SK-N-SH (cell line): ENCODE measurements around the gene CDK1.

Experiments used
- GABPA ChIP-seq: IDR thresholded peaks from 2 replicates; pipeline ENCODE4 v1.4.0; 2012; ENCODE audit warnings: low read depth, mild to moderate bottlenecking
- RCOR1 ChIP-seq: fragments of 150-350 bp; IDR thresholded peaks from 2 replicates; pipeline ENCODE4 v1.6.1; 2017; ENCODE audit warnings: antibody characterized with exemption, low read length
- YY1 ChIP-seq: IDR thresholded peaks from 2 replicates; pipeline ENCODE4 v1.4.0; 2012; ENCODE audit warnings: low read depth, mild to moderate bottlenecking
- TF ChIP-seq, protein P1 (sequence below): fragments of 200-600 bp; sonication (generic); IDR thresholded peaks from 2 replicates; pipeline ENCODE4 v1.6.1; 2017; ENCODE audit warnings: antibody characterized with exemption, mild to moderate bottlenecking, moderate library complexity

DNA sequence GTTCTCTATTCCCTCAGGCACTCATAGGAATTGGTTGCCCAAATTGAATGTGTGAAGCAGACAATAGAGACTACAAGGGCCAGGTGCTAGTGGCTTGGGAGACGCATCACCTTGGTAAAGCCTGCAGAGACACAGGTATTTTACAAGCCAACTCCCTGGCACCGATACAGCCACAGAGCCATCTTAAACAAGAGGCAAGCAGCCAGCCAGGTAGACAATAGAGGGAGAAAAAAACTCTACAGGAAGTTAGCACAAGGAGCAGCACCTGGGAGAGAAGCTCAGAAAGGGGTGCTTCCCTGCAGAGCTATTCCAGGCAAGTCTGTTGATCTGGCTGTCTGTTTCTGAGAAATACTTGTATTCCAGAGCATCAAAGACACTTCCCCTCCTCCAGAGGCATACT lies 43.0 kb upstream of the CDK1 start:
- TF ChIP-seq, protein P1, sequence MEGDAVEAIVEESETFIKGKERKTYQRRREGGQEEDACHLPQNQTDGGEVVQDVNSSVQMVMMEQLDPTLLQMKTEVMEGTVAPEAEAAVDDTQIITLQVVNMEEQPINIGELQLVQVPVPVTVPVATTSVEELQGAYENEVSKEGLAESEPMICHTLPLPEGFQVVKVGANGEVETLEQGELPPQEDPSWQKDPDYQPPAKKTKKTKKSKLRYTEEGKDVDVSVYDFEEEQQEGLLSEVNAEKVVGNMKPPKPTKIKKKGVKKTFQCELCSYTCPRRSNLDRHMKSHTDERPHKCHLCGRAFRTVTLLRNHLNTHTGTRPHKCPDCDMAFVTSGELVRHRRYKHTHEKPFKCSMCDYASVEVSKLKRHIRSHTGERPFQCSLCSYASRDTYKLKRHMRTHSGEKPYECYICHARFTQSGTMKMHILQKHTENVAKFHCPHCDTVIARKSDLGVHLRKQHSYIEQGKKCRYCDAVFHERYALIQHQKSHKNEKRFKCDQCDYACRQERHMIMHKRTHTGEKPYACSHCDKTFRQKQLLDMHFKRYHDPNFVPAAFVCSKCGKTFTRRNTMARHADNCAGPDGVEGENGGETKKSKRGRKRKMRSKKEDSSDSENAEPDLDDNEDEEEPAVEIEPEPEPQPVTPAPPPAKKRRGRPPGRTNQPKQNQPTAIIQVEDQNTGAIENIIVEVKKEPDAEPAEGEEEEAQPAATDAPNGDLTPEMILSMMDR, result no peak
- no peak for TF ChIP-seq GABPA
- no peak for TF ChIP-seq RCOR1
- TF ChIP-seq YY1, result no peak
